GM21786 (cell line): ENCODE measurements around the gene INSL3.

Experiments used
- ATAC-seq: cut with Tn5 transposase; IDR thresholded peaks from one replicate; pipeline ENCODE4 v1.9.1; 2021; ENCODE audit not compliant: unreplicated experiment

Gene INSL3

GRCh38 chr19:17846146-17846545, 24.8 kb upstream of the INSL3 start:
- no peak for ATAC-seq

DNA sequence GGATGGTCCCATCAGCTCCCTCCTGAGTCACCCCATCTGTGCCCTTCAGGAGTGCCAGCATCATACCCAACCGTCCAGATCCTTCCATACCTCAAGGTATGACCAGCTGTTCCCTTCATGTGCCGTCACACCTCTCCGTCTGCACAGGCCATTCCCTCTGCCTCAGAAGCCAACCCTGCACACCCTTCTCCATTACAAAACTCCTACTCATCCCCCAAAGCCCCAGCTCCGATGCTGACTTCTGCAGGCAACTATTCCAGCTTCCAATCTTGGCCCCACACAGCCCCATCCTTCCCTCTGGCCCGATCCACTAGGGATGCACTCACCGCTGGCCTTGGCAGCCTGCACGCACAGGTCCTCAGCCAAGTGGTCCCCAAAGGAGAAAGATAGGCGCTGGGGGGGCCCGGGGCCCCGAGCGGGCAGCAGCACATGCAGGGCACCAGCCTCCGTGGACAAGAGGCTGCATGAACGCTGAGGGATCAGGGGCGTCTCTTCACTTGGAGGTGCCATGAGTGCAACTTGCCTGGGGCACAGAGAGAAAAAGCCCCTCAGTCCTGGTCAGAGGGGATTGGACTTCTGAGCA, 22.7 kb upstream of the INSL3 start:
- ATAC-seq: no peak

GRCh38 chr19:17843292-17843827, 22.0 kb upstream of the INSL3 start:
- no peak for ATAC-seq

DNA sequence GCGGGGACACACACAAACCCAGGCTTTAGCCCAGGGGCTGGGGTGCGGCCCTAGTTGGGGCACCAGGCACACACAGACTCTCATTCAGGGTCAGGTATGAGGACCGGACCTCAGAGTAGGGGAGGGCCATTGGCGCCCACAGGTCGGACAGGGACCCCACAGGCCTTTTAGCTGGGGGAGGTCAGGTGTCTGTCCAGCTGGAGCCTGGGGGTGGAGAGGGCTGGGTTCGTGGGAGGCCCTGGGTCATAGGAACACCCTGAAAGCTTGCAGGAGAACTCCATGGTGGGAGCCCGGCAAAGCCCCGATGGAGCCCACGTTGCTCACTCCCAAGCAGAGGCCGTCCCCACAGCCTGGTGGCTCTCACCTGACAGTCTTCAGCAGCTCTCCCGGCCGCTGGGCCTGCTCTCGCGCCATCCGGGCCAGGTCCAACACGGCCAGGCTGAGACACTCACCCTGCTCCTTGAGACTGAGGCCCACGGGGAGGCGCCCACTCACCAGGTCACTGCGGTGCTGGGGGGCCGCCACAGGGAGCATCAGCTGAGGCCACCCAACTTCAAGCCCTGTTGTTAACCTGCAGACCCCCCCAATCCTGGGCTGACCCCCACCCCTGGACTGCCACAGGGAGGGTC, 21.5 kb upstream of the INSL3 start:
- no peak for ATAC-seq

- ATAC-seq: no peak
Measured at GRCh38 chr19:17841810-17842662, 20.7 kb upstream of the INSL3 start.

- no peak for ATAC-seq
Measured at GRCh38 chr19:17841371-17841809, 20.1 kb upstream of the INSL3 start.

GRCh38 chr19:17840019-17840418, 18.7 kb upstream of the INSL3 start:
- ATAC-seq: no peak

GRCh38 chr19:17837972-17838371, 16.7 kb upstream of the INSL3 start:
- ATAC-seq: no peak

DNA sequence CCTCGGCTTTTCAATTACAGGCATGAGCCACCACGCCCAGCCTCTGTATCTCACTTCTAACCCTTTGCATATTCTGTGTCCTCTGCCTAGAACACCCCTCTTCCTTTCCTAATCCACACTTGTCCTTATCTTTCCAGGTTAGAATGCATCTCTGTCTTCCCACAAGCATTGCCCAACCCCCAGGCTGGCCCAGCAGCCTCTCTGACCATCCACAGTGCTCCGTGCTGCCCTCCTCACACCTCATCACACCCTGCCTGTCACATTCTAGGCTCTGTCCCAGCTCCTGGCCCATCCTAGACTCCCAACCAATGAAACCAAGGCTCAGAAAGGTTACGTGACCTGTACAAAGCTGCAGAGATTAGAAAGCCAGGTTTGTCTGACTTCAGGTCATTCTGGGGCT, 15.2 kb upstream of the INSL3 start:
- ATAC-seq: no peak

DNA sequence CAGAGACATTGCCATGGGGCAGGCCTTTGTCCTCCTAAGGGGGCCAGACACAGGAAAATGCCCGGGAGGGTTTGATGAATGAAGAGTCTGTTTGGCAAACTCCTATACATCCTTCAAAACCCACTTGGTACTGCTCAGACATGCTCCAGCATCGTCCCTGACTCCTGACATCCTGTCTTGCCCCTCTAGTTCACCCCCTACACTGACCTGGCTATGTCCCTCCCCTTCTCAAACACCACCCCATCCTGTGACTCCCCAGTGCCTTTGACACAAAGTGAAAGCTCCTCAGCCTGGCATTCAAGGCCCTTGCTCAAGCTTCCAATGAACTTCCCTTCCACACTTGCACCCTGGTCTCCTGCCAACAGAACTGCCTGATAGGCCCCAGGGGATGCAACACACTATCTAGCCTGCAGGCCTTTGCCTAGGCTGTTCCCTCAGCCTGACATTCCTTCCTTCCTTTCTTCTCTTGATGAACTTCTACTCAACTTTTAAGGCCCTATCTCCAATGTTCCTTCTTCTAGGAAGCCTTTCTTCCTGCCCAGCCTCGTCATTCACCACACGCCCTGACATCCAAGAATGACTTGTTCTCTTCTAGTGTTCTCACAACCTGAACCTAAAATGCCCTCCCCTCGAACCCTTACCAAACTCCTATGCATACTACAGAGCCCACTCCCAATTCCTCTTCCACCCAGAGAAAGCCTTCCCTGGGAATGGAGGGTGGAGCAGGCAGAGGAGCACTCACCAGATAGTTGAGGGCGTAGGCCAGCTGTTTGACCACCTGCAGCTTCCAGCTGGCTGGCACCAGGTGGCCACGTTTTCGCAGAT, 14.1 kb upstream of the INSL3 start:
- no peak for ATAC-seq

DNA sequence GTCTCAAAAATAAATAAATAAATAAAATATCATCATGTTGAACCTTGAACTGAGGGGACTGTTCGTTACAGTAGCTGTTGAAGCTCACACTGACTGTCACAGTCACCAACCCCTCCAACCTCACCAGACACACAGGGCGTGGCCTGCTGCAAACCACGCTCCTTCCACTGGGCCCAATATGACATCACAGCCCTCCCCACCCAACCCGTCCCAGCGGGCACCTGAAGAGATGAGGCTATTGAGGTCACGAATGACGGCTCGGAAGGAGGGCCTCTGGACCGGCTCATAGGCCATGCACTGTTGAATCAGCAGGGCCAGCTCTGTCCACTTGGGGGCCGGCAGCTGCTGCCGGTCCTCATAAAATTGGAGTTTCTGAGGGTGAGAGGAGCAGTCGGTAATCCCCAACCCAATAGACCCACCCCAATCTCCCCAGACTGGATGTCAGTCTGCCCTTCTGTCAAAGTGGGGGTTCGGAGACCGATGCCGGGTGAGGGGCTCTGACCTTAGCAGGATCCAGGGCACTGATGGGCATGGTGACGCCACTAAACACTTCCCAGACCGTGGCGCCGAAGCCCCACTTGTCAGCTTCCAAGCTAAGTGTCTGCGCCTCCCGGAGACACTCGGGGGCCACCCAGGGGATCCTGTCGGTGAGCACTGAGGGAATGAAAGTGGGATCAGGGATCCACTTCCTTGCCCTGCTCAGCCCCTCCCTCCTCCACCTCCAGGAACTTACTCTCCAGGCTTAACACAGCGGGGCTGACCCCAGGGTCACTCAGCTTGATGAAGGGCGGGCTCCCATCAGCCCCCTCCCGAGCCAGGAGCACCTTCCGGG, 13.2 kb upstream of the INSL3 start:
- ATAC-seq: no peak

GRCh38 chr19:17832443-17833208, 11.3 kb upstream of the INSL3 start:
- no peak for ATAC-seq

DNA sequence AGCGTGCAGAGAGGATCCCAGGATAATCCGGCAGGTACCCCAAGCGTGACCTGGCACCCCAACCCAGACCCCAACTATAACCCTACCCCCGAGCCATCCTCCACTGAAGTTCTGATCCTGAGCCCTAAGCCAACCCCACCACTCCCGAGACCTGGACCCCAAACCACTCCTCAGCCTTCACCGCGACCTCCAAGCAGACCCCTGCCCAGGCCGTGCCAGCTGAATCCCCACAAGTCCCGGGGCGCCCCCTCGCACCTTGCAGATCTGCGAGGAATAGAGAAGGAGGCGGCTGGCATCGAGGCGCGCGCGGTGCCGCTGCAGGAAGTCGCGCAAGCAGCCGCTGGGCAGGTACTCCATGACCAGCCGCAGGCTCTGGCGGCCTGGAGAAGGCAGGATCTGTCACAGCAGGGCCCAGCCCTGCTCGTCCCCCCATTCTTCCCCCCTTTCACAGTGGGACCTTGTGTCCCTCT, 10.1 kb upstream of the INSL3 start:
- no peak for ATAC-seq

DNA sequence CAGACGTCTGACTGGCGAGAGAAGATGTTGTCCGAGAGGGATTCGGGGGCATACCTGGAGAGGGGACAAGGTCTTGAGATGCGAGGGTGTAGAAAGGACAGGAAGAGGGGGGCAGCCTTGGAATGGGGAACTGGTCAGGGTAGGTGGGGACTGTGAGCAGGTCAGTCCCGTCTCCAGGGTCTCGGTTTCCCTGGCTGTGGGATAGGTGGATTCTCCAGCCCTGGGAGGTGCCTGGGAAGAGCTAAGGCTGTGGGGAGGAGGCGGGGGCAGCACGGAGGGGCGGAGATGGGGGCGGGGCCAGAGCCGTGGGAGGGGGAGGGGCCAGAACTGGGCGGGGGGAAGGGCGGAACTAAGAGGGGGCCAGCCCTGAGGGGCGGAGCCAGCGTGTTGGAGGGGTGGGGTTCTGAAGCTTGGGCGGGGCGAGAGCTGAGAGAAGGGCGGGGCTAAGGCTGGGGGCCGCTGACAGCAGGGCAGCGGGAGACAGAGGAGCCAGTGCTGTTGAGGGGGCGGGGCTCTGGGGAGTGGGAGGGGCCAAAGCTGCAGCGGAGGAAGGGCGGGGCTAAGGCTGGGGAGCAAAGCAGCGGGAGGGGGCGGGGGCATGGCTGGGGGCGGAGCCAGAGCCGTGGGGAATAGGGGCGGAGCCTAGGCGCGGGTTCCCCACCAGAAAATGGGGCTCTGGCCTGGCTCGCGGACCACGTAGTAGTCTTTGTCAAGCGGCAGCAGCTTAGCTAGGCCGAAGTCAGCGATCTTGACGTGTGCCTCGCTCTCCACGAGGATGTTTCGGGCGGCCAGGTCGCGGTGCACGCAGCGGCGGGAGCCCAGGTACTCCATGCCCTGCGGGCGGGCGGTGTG, 9.5 kb upstream of the INSL3 start:
- ATAC-seq: no peak

DNA sequence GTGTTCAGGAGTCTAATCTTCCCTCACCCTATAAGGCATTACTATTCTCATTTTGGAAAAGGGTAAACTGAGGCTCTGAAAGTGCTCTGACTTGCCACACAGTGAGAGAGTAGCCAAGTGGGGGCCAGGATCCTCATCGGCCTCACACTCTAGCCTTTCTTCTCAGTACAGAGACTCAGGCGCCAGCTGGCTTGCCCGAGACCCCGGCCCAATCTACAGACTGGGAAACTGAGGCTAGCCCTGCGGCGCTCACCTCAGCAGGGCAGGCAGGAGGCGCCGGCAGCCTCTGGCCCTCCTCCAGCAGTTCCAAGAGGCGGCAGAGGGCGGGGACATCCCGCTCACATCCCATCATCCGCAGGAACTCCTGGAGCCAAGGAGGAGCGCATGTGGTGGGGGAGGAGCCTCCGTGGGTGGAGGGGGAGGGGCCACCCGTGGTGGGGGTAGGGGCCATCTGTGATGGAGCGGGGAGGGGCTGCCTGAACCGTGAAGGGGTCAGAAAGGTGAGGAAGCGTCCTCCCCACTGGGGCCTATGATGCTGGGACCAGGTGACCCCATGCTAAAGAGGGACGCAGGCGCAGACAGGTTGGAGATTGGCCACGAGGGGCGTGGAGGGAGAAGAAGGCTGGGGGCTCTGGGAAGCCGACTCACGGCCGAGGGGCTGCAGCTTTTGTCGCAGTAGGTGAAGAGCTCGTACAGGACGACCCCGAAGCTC, 8.7 kb upstream of the INSL3 start:
- ATAC-seq: no peak

GRCh38 chr19:17826508-17827056, 5.3 kb upstream of the INSL3 start:
- ATAC-seq: no peak

- no peak for ATAC-seq
Measured at GRCh38 chr19:17824339-17824738, 3.0 kb upstream of the INSL3 start.
